Right cardiac atrium (tissue), 5 donors: ENCODE results near the gene GAS7. TPM values are rescaled to one million over a fixed set of nuclear protein-coding genes. Genes with fewer than 3 reads are reported as not detected.

Source experiments
- ATAC-seq, 2 donors: fragments of 200-7000 bp; cut with Tn5 transposase; one replicate each; pipeline versions ENCODE4 v1.8.0 to v1.9.1; 2020; ENCODE audit warnings: moderate library complexity in 2 of 2, mild to moderate bottlenecking in 1 of 2
- DNase-seq, 3 donors: peaks; one replicate each; pipeline ENCODE4 v3.0.0-alpha.2; 2020
- H3K27ac ChIP-seq: one replicate; pipeline ENCODE4 v1.5.1; 2013; ENCODE audit warnings: mild to moderate bottlenecking, low read length, control low read depth, moderate library complexity
- H3K27me3 ChIP-seq: one replicate; pipeline ENCODE4 v1.6.1; 2013; ENCODE audit not compliant: control insufficient read depth, insufficient read depth
- H3K4me1 ChIP-seq: one replicate; pipeline ENCODE4 v1.6.1; 2013; ENCODE audit warnings: low read length; ENCODE audit not compliant: control insufficient read depth, insufficient read depth
- H3K4me3 ChIP-seq: one replicate; pipeline ENCODE4 v1.5.1; 2013; ENCODE audit warnings: low read length, control low read depth
- H3K9me3 ChIP-seq: one replicate; pipeline ENCODE4 v1.6.1; 2013; ENCODE audit warnings: low read length; ENCODE audit not compliant: control insufficient read depth
- WGBS: extraction: QIAGEN DNeasy Blood & Tissue Kit; methylation state at CpG from one replicate; pipeline ENCODE4 v1.1.7; 2013; 5-methylcytosine and 5-hydroxymethylcytosine counted together
- intact Hi-C, 4 donors: fragments of 100-400 bp; cut with DNase I; formaldehyde crosslinking; loops; one replicate each; pipeline versions ENCODE4 v1.11.0 to v1.14.0; 2022 to 2023
- polyA plus RNA-seq: library from polyadenylated mRNA; stranded (reverse); fragments of 200-250 nt; gene quantifications from one replicate; pipeline ENCODE4 v1.2.3, GENCODE V29; 2013
- total RNA-seq, 4 donors: library from RNA; stranded (reverse); fragmentation: NEBNext Ultra II Directional; extraction: Animal tissue kit (Norgen Biotek cat#: 25700); gene quantifications; one replicate each; pipeline ENCODE4 v1.2.1, GENCODE V29; 2021
- donor health status: healthy with polysubstance abuse.
- donor health status: DM: no; HTN: yes; CAD: no.
- donor health status: DM: no; HTN: no; CAD: no.
- donor health status: DM: no; HTN: yes; CAD: no; lungs with severe emphysema.
- donor health status: DM: yes; HTN: yes; CAD: no.

Gene GAS7
- total and polyA plus RNA-seq, 5 donors: 40.3 to 200 (median 113) TPM

GRCh38 chr17:10071141-10071540, 127.3 kb downstream of the GAS7 start:
- intact Hi-C loops: no loop called here
- no peak for DNase-seq
- H3K4me1 ChIP-seq: peaks cover 8% of the 10 kb centered on the region
- no peak overlapping the region for H3K4me3 ChIP-seq
- WGBS: 89% methylated on average over 6 of the region's 6 CpGs
- no peaks in the 10 kb centered on the region for H3K9me3 ChIP-seq
- no peak for ATAC-seq
- H3K27me3 ChIP-seq: no peaks in the 10 kb centered on the region
- no peak overlapping the region for H3K27ac ChIP-seq

GRCh38 chr17:10070690-10071089, 127.7 kb downstream of the GAS7 start:
- H3K9me3 ChIP-seq: no peaks in the 10 kb centered on the region
- no peak overlapping the region for H3K27ac ChIP-seq
- 88% methylated on average over 3 of the region's 3 CpGs for WGBS
- H3K27me3 ChIP-seq: no peaks in the 10 kb centered on the region
- ATAC-seq: no peak
- no peak overlapping the region for H3K4me3 ChIP-seq
- intact Hi-C loops: no loop called here
- H3K4me1 ChIP-seq: peaks cover 8% of the 10 kb centered on the region
- no peak for DNase-seq

GRCh38 chr17:10069301-10069700, 129.1 kb downstream of the GAS7 start:
- ATAC-seq (peak; percentile 57 to 60), DNase-seq (peak in 2 of 3 donors; percentile 60 to 83)
- H3K4me1 ChIP-seq: peaks cover 8% of the 10 kb centered on the region
- intact Hi-C loops: no loop called here
- H3K9me3 ChIP-seq: no peaks in the 10 kb centered on the region
- no peaks in the 10 kb centered on the region for H3K27me3 ChIP-seq
- WGBS: 43% methylated on average over 5 of the region's 5 CpGs
- peak overlapping the region; percentile 43 for H3K27ac ChIP-seq
- no peak overlapping the region for H3K4me3 ChIP-seq

- intact Hi-C loops: no loop called here
- no peaks in the 10 kb centered on the region for H3K27me3 ChIP-seq
- no peak overlapping the region for H3K4me3 ChIP-seq
- ATAC-seq (no peak), DNase-seq (peak in 1 of 3 donors; percentile 34)
- H3K4me1 ChIP-seq: peaks cover 13% of the 10 kb centered on the region
- H3K27ac ChIP-seq: no peak overlapping the region
- WGBS: 85% methylated on average over 8 of the region's 8 CpGs
- no peaks in the 10 kb centered on the region for H3K9me3 ChIP-seq
Measured at GRCh38 chr17:10067446-10068143, 130.8 kb downstream of the GAS7 start.

- H3K27me3 ChIP-seq: no peaks in the 10 kb centered on the region
- WGBS: 93% methylated on average over 3 of the region's 3 CpGs
- intact Hi-C loops: no loop called here
- DNase-seq (no peak), ATAC-seq (no peak)
- H3K9me3 ChIP-seq: no peaks in the 10 kb centered on the region
- H3K27ac ChIP-seq: no peak overlapping the region
- H3K4me3 ChIP-seq: no peak overlapping the region
- peaks cover 31% of the 10 kb centered on the region for H3K4me1 ChIP-seq
Measured at GRCh38 chr17:10064536-10064935, 133.9 kb downstream of the GAS7 start.

GRCh38 chr17:10063730-10064241, 134.6 kb downstream of the GAS7 start:
- 47% methylated on average over 17 of the region's 17 CpGs for WGBS
- Histone ChIP-seq H3K27ac (peak overlapping the region; percentile 25), H3K9me3 (no peaks in the 10 kb centered on the region), H3K4me1 (peaks cover 33% of the 10 kb centered on the region), H3K4me3 (no peak overlapping the region), H3K27me3 (no peaks in the 10 kb centered on the region)
- peak; percentile 40 to 73 (median 53) for DNase-seq
- intact Hi-C loops: no loop called here
- ATAC-seq: peak; percentile 22 to 54

GRCh38 chr17:10062691-10063385, 135.6 kb downstream of the GAS7 start:
- ATAC-seq: peak in 1 of 2 donors; percentile 24

GRCh38 chr17:10061111-10061845, 137.1 kb downstream of the GAS7 start:
- DNase-seq (peak; percentile 70 to 82 (median 80)), ATAC-seq (peak; percentile 5 to 20)
- Histone ChIP-seq H3K4me3 (no peak overlapping the region), H3K27ac (peak overlapping the region; percentile 66), H3K4me1 (peaks cover 30% of the 10 kb centered on the region), H3K27me3 (no peaks in the 10 kb centered on the region), H3K9me3 (no peaks in the 10 kb centered on the region)
- WGBS: 47% methylated on average over 13 of the region's 13 CpGs
- intact Hi-C loops: no loop called here

More at GRCh38 chr17:10062691-10063385, 135.6 kb downstream of the GAS7 start:
- Histone ChIP-seq H3K27me3 (no peaks in the 10 kb centered on the region), H3K9me3 (no peaks in the 10 kb centered on the region), H3K4me1 (peaks cover 30% of the 10 kb centered on the region), H3K4me3 (no peak overlapping the region), H3K27ac (no peak overlapping the region)
- intact Hi-C loops: no loop called here
- WGBS: 84% methylated on average over 14 of the region's 14 CpGs
- peak in 1 of 3 donors; percentile 55 for DNase-seq

GRCh38 chr17:10060526-10060925, 137.9 kb downstream of the GAS7 start:
- Histone ChIP-seq H3K4me3 (no peak overlapping the region), H3K27ac (peak overlapping the region; percentile 66), H3K27me3 (no peaks in the 10 kb centered on the region), H3K9me3 (no peaks in the 10 kb centered on the region), H3K4me1 (peaks cover 30% of the 10 kb centered on the region)
- intact Hi-C loops: no loop called here
- DNase-seq (no peak), ATAC-seq (no peak)
- WGBS: 90% methylated on average over 8 of the region's 8 CpGs

- Histone ChIP-seq H3K9me3 (no peaks in the 10 kb centered on the region), H3K4me3 (no peak overlapping the region), H3K27me3 (no peaks in the 10 kb centered on the region), H3K27ac (peak overlapping the region; percentile 62), H3K4me1 (peaks cover 30% of the 10 kb centered on the region)
- intact Hi-C loops: no loop called here
- DNase-seq (peak; percentile 68 to 87 (median 86)), ATAC-seq (peak; percentile 59 to 71)
- 34% methylated on average over 11 of the region's 11 CpGs for WGBS
Measured at GRCh38 chr17:10059684-10060211, 138.7 kb downstream of the GAS7 start.
